Common myeloid progenitor, CD34-positive (primary cell): ENCODE measurements around the gene MUC21. TPM values are rescaled to one million over a fixed set of nuclear protein-coding genes. Genes with fewer than 3 reads are reported as not detected.
A peak's percentile ranks its signal among the peaks of the same experiment; 100 is the strongest.

ENCODE experiments used
- CTCF ChIA-PET: fragments of 350-600 bp; sonication (Branson Sonifier 250); formaldehyde crosslinking; loops from one replicate; lab custom pipeline; 2021; ENCODE audit warnings: antibody characterized with exemption; lab: Charles Lee
- POLR2A ChIA-PET: fragments of 350-600 bp; sonication (Branson Sonifier 250); formaldehyde crosslinking; loops from one replicate; lab custom pipeline; 2021; ENCODE audit warnings: antibody characterized with exemption; lab: Charles Lee
- DNase-seq, 3 donors: peaks; one replicate each; pipeline versions ENCODE4 v3.0.0 to v3.0.0-alpha.2; 2013
- H3K27ac ChIP-seq, 2 experiments: 1 replicate in 1 of 2; 2 replicates in 1 of 2; pipeline ENCODE4 v1.7.0; 2013; ENCODE audit warnings: inconsistent platforms in 2 of 2, low read length in 2 of 2, mild to moderate bottlenecking in 2 of 2, low read depth in 1 of 2, moderate library complexity in 1 of 2; ENCODE audit not compliant: severe bottlenecking in 2 of 2, insufficient read depth in 1 of 2, poor library complexity in 1 of 2
- H3K27me3 ChIP-seq, 5 experiments: replicated peaks in 2 of 5; 1 replicate in 3 of 5; 2 replicates in 2 of 5; pipeline versions ENCODE4 v1.6.1 to v1.7.0; 2013; ENCODE audit warnings: low read length in 4 of 5, mild to moderate bottlenecking in 2 of 5, moderate library complexity in 2 of 5, inconsistent platforms in 1 of 5; ENCODE audit not compliant: insufficient read depth in 5 of 5, control insufficient read depth in 4 of 5
- H3K36me3 ChIP-seq, 4 experiments: 1 replicate in 2 of 4; 2 replicates in 2 of 4; pipeline versions ENCODE4 v1.6.1 to v1.7.0; 2013; ENCODE audit warnings: low read length in 3 of 4, control low read depth in 1 of 4, mild to moderate bottlenecking in 1 of 4; ENCODE audit not compliant: control insufficient read depth in 4 of 4, insufficient read depth in 4 of 4
- H3K4me1 ChIP-seq, 4 experiments: 1 replicate in 3 of 4; 2 replicates in 1 of 4; pipeline versions ENCODE4 v1.6.1 to v1.7.1; 2013; ENCODE audit warnings: low read length in 3 of 4, mild to moderate bottlenecking in 3 of 4, control low read depth in 1 of 4, inconsistent platforms in 1 of 4, moderate library complexity in 1 of 4; ENCODE audit not compliant: control insufficient read depth in 4 of 4, insufficient read depth in 4 of 4; ENCODE audit errors: control extremely low read depth in 1 of 4
- H3K4me3 ChIP-seq, 7 experiments: 1 replicate in 4 of 7; 2 replicates in 3 of 7; pipeline versions ENCODE4 v1.5.1 to v1.7.0; 2013; ENCODE audit warnings: mild to moderate bottlenecking in 7 of 7, low read length in 6 of 7, moderate library complexity in 6 of 7, inconsistent platforms in 2 of 7, low read depth in 2 of 7, control low read depth in 1 of 7; ENCODE audit not compliant: insufficient read depth in 4 of 7, control insufficient read depth in 1 of 7; ENCODE audit errors: extremely low read depth in 1 of 7
- H3K9me3 ChIP-seq, 5 experiments: 1 replicate in 4 of 5; 2 replicates in 1 of 5; pipeline versions ENCODE4 v1.6.1 to v1.7.1; 2013; ENCODE audit warnings: low read length in 4 of 5, mild to moderate bottlenecking in 2 of 5, inconsistent platforms in 1 of 5, low read depth in 1 of 5, moderate library complexity in 1 of 5; ENCODE audit not compliant: control insufficient read depth in 4 of 5, insufficient read depth in 2 of 5; ENCODE audit errors: control extremely low read depth in 1 of 5
- WGBS: methylation state at CpG from one replicate; pipeline ENCODE4 v1.1.5; 2013; ENCODE audit not compliant: insufficient coverage; 5-methylcytosine and 5-hydroxymethylcytosine counted together
- polyA plus RNA-seq: library from polyadenylated mRNA; unstranded; fragments of 120-200 nt; gene quantifications from one replicate; pipeline ENCODE4 v1.2.1, GENCODE V29; 2013

MUC21 gene
- not detected for polyA plus RNA-seq

GRCh38 chr6:30983439-30983838 lies at the start of gene MUC21:
TSS of gene MUC21 (plus strand) at chr6:30983718. CDS start at chr6:30983959, 241 bp downstream.
- H3K4me1 ChIP-seq, result peaks cover 0 to 3% (median 0%) of the 10 kb centered on the region in 4 experiments
- 95% methylated on average over 6 of the region's 6 CpGs for WGBS
- no peak within 1 kb of the TSS for H3K4me3 ChIP-seq
- DNase-seq, result no peak
- ChIA-PET CTCF (interaction anchor here (0.5 to 1.9 kb wide), 4 partner anchors 13 to 1356 kb away, joined by 3 to 6 read pairs (median 3); no protein-coding TSS in a partner anchor), POLR2A (interaction anchor here (0.6 kb wide), 1 partner anchor 59 kb away, joined by 3 read pairs; no protein-coding TSS in a partner anchor)
- no peak within 1 kb of the TSS for H3K27ac ChIP-seq
- H3K27me3 ChIP-seq, result peaks cover 8 to 24% (median 12%) of the 10 kb centered on the region in 5 experiments
- H3K9me3 ChIP-seq, result no peaks in the 10 kb centered on the region
- no peaks in the 10 kb centered on the region for H3K36me3 ChIP-seq

- POLR2A ChIA-PET, result interaction anchor here (0.7 kb wide), 1 partner anchor 22 kb away, joined by 5 read pairs; no protein-coding TSS in a partner anchor
- WGBS, result 22% methylated on average over 3 of the region's 3 CpGs
- Histone ChIP-seq H3K36me3 (no peaks in the 10 kb centered on the region), H3K27ac (no peak overlapping the region), H3K4me3 (no peak overlapping the region), H3K4me1 (no peaks in the 10 kb centered on the region), H3K27me3 (peaks cover 0 to 8% (median 3%) of the 10 kb centered on the region in 5 experiments), H3K9me3 (no peaks in the 10 kb centered on the region)
- DNase-seq, result no peak
- CTCF ChIA-PET, result interaction anchor here (0.8 kb wide), 1 partner anchor 19 kb away, joined by 3 read pairs; no protein-coding TSS in a partner anchor
Measured at GRCh38 chr6:30935018-30935417, 48.5 kb upstream of the MUC21 start.

DNA sequence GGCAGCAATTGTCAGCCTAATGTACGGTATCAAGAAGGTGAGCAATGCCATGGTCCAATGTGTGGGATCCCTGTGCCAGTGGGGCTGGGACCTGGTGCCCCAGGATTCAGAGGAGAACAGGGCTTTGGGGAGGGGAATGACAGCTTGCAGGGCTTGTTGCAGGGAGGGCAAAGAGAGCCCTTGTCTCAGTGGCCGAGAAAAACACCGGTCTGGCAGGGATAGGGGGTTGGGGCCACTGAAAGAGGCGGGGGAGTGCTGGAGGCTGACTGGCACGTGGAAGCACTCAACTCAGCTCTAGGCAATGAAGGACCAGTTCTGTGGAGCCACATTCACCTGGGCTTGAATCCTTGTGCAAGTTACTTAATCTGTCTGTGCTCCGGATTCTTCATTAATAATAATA lies 46.3 kb upstream of the MUC21 start:
- Histone ChIP-seq H3K27ac (no peak overlapping the region), H3K4me3 (no peak overlapping the region), H3K36me3 (no peaks in the 10 kb centered on the region), H3K4me1 (no peaks in the 10 kb centered on the region), H3K9me3 (no peaks in the 10 kb centered on the region), H3K27me3 (peaks cover 0 to 28% (median 6%) of the 10 kb centered on the region in 5 experiments)
- 89% methylated on average over 3 of the region's 6 CpGs for WGBS
- ChIA-PET POLR2A (no interaction called here), CTCF (interaction anchor here (0.9 kb wide), 2 partner anchors 81 to 141 kb away, joined by 3 read pairs; no protein-coding TSS in a partner anchor)
- DNase-seq, result no peak

DNA sequence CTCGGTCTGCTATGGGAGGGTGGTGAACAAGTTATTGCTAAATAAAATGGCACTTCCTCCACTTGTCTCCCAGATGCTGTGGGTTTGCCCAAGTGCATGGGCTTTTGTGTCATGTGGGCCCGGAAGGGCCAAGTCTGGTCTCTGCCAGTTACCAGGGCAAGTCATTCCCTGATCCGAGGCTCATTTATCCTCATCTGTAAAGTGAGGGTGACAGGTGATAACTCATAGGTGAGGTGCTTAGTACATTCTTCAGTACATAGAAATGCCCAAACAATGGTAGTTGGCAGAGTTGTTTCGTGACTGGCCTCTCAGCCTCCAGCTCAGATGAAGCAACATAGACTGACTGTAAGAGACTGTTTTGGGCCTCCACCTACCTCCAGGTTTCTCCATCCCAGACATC lies 44.8 kb upstream of the MUC21 start:
- WGBS, result 82% methylated on average over 3 of the region's 4 CpGs
- POLR2A ChIA-PET, result no interaction called here
- H3K27me3 ChIP-seq, result peaks cover 0 to 43% (median 13%) of the 10 kb centered on the region in 5 experiments
- CTCF ChIA-PET, result no interaction called here
- no peaks in the 10 kb centered on the region for H3K36me3 ChIP-seq
- H3K4me1 ChIP-seq, result no peaks in the 10 kb centered on the region
- no peak for DNase-seq
- no peak overlapping the region for H3K27ac ChIP-seq
- no peaks in the 10 kb centered on the region for H3K9me3 ChIP-seq
- H3K4me3 ChIP-seq, result no peak overlapping the region

- Histone ChIP-seq H3K27ac (no peak overlapping the region), H3K9me3 (no peaks in the 10 kb centered on the region), H3K4me1 (no peaks in the 10 kb centered on the region), H3K27me3 (peaks cover 0 to 49% (median 10%) of the 10 kb centered on the region in 5 experiments), H3K4me3 (no peak overlapping the region), H3K36me3 (no peaks in the 10 kb centered on the region)
- 100% methylated on average over 2 of the region's 3 CpGs for WGBS
- CTCF ChIA-PET, result no interaction called here
- POLR2A ChIA-PET, result interaction anchor here (0.6 kb wide), 1 partner anchor 24 kb away, joined by 3 read pairs; no protein-coding TSS in a partner anchor
- no peak for DNase-seq
Measured at GRCh38 chr6:30939473-30939872, 44.0 kb upstream of the MUC21 start.

GRCh38 chr6:30940361-30940986 lies 43.0 kb upstream of the MUC21 start, which contains the start of gene MUCL3:
TSS of gene MUCL3 (plus strand) at chr6:30940973. CDS start at chr6:30941000, 27 bp downstream.
- Histone ChIP-seq H3K4me1 (no peaks in the 10 kb centered on the region), H3K27me3 (peaks cover 0 to 49% (median 10%) of the 10 kb centered on the region in 5 experiments), H3K36me3 (no peaks in the 10 kb centered on the region), H3K27ac (no peak within 1 kb of the TSS), H3K9me3 (no peaks in the 10 kb centered on the region), H3K4me3 (no peak within 1 kb of the TSS)
- DNase-seq, result peak in 1 of 3 donors; percentile 7
- WGBS, result 52% methylated on average over 4 of the region's 16 CpGs
- CTCF ChIA-PET, result interaction anchor here (1.2 to 1.4 kb wide), 3 partner anchors 25 to 147 kb away, joined by 4 to 7 read pairs (median 6); no protein-coding TSS in a partner anchor
- POLR2A ChIA-PET, result no interaction called here
